Measurements from ENCODE around the gene CRYBG3. TPM values are rescaled to one million over a fixed set of nuclear protein-coding genes. Genes with fewer than 3 reads are reported as not detected.

Gene CRYBG3
- total and polyA plus RNA-seq, 2 donors from 2014 or later, result 3.1 to 20.7 TPM

DNA sequence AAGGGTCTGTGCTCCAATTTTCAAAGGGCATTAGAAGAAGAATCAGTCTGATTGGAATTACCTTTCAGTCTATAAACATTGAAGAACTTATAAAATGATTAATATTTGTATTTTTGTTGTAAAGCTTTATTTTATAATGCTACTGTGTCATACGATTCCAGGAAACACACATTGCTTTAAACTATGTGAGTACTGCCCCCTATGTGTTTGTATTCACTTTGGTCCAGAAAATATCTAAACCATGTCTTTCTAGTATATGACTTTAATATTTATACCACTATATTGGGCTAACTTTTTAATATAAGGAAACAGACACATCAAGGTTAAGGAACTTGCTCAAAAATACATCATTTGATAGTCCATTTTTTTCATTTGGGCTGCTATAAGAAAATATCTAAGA lies 153.7 kb downstream of the CRYBG3 start:
- intact Hi-C loops (cut with DNase I), result no loop called here
- FAIRE-seq, result no peak

DNA sequence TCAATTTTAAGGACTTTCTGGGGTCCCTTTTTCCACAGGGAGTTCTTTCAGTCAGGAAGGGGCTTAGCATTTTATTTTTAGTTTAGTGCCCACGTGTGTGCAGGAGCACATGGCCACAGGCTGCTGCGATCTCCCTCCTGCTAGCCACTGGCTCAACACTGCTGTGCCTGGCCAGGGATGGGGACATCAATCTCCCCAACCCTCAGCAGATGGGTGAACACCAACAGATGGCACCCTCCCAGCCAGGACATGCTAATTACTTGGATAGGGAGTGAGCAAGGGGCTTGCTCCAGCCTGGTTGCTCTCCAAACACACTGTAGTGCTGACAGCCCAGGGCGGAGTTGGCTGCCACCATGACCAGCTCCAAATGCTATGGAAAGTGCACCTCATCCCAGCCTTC lies 157.8 kb downstream of the CRYBG3 start:
- FAIRE-seq, result no peak
- TF ChIP-seq, protein P1, sequence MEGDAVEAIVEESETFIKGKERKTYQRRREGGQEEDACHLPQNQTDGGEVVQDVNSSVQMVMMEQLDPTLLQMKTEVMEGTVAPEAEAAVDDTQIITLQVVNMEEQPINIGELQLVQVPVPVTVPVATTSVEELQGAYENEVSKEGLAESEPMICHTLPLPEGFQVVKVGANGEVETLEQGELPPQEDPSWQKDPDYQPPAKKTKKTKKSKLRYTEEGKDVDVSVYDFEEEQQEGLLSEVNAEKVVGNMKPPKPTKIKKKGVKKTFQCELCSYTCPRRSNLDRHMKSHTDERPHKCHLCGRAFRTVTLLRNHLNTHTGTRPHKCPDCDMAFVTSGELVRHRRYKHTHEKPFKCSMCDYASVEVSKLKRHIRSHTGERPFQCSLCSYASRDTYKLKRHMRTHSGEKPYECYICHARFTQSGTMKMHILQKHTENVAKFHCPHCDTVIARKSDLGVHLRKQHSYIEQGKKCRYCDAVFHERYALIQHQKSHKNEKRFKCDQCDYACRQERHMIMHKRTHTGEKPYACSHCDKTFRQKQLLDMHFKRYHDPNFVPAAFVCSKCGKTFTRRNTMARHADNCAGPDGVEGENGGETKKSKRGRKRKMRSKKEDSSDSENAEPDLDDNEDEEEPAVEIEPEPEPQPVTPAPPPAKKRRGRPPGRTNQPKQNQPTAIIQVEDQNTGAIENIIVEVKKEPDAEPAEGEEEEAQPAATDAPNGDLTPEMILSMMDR (IDR thresholded peaks at IDR 0.05; ENCODE audit: borderline replicate concordance, extremely low read depth, insufficient read depth), result no peak

More for the DNA sequence above, 153.7 kb downstream of the CRYBG3 start:
- no peak for DNase-seq
- Histone ChIP-seq H3K27me3 (ENCODE audit: control insufficient read depth, insufficient read depth, low read length) (no peaks in the 10 kb centered on the region), H3K4me3 (ENCODE audit: low read length in 3 of 3) (no peak overlapping the region), H3K9ac (ENCODE audit: low read length in 3 of 3) (no peak overlapping the region), H3K36me3 (ENCODE audit: control insufficient read depth in 2 of 3, insufficient read depth in 3 of 3, low read length in 3 of 3) (no peaks in the 10 kb centered on the region), H3K27ac (ENCODE audit: low read depth in 2 of 2, low read length in 2 of 2) (no peak overlapping the region), H3K4me1 (ENCODE audit: control insufficient read depth in 2 of 3, insufficient read depth in 2 of 3, low read depth in 1 of 3, low read length in 3 of 3) (peaks cover 4 to 9% (median 8%) of the 10 kb centered on the region in 3 donors), H3K9me3 (ENCODE audit: control insufficient read depth in 2 of 3, insufficient read depth in 1 of 3, low read length in 3 of 3) (no peaks in the 10 kb centered on the region)
- TF ChIP-seq, protein P1 (IDR thresholded peaks at IDR 0.05; ENCODE audit: borderline replicate concordance, extremely low read depth, insufficient read depth), result no peak

DNA sequence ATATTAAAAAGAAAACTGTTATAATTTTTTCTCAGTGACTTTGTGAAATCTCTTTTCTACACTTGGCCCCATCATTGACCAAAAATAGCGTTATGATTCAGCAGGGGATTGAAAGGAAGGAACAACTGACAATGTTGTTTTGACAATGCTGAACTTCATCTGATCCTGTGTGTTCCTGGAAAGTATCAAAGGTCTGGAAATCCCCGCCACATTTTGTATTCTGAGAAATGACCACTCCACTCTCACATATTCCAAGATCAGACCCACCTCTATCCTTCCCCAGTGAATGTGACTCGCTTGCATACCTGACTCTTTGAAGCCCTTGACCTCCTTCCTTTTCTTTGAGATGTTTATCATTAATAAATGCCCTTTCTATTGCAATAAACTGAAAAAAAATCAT lies 160.1 kb downstream of the CRYBG3 start:
- Histone ChIP-seq H3K27ac (ENCODE audit: low read depth in 2 of 2, low read length in 2 of 2) (no peak overlapping the region), H3K9ac (ENCODE audit: low read length in 3 of 3) (no peak overlapping the region), H3K4me1 (ENCODE audit: control insufficient read depth in 2 of 3, insufficient read depth in 2 of 3, low read depth in 1 of 3, low read length in 3 of 3) (peaks cover 0 to 8% (median 4%) of the 10 kb centered on the region in 3 donors), H3K4me3 (ENCODE audit: low read length in 3 of 3) (no peak overlapping the region), H3K9me3 (ENCODE audit: control insufficient read depth in 2 of 3, insufficient read depth in 1 of 3, low read length in 3 of 3) (no peaks in the 10 kb centered on the region), H3K27me3 (ENCODE audit: control insufficient read depth, insufficient read depth, low read length) (no peaks in the 10 kb centered on the region), H3K36me3 (ENCODE audit: control insufficient read depth in 2 of 3, insufficient read depth in 3 of 3, low read length in 3 of 3) (no peaks in the 10 kb centered on the region)
- no peak for DNase-seq
- no peak for FAIRE-seq
- intact Hi-C loops (cut with DNase I), result no loop called here
- TF ChIP-seq, protein P1 (IDR thresholded peaks at IDR 0.05; ENCODE audit: borderline replicate concordance, extremely low read depth, insufficient read depth), result no peak

More for the DNA sequence above, 157.8 kb downstream of the CRYBG3 start:
- peaks cover 0 to 8% (median 4%) of the 10 kb centered on the region in 3 donors for H3K4me1 ChIP-seq (ENCODE audit: control insufficient read depth in 2 of 3, insufficient read depth in 2 of 3, low read depth in 1 of 3, low read length in 3 of 3)
- no peak overlapping the region for H3K27ac ChIP-seq (ENCODE audit: low read depth in 2 of 2, low read length in 2 of 2)
- no peaks in the 10 kb centered on the region for H3K27me3 ChIP-seq (ENCODE audit: control insufficient read depth, insufficient read depth, low read length)
- H3K4me3 ChIP-seq (ENCODE audit: low read length in 3 of 3), result no peak overlapping the region
- H3K9me3 ChIP-seq (ENCODE audit: control insufficient read depth in 2 of 3, insufficient read depth in 1 of 3, low read length in 3 of 3), result no peaks in the 10 kb centered on the region
- H3K36me3 ChIP-seq (ENCODE audit: control insufficient read depth in 2 of 3, insufficient read depth in 3 of 3, low read length in 3 of 3), result no peaks in the 10 kb centered on the region
- intact Hi-C loops (cut with DNase I), result no loop called here
- DNase-seq, result no peak
- no peak overlapping the region for H3K9ac ChIP-seq (ENCODE audit: low read length in 3 of 3)

DNA sequence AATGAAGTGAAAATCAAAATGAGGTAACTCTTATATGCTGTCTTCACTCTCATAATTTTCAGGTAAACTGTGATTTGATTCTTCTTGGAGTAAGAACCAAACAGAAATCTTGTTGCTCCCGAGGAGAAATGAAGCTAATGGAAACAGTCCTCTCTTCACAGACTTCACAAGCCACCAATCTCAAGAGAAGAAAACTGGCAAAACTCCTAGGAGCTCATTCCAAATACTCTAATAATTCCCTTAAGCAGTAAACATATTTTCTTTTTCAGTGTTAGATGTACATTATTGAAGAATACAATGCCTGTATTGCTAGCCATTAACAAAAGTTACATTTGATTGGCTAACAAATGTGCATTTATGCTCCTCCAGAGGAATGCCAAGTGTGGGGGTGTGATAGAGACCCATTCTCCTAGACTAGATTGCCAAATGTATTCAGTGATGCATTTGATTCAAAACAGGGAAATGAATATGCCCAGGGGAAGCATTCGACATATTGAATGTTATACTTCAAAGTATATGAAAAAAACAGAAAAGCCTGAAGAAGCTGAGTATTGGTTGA lies 162.2 kb downstream of the CRYBG3 start:
- H3K36me3 ChIP-seq (ENCODE audit: control insufficient read depth in 2 of 3, insufficient read depth in 3 of 3, low read length in 3 of 3), result no peaks in the 10 kb centered on the region
- no peaks in the 10 kb centered on the region for H3K9me3 ChIP-seq (ENCODE audit: control insufficient read depth in 2 of 3, insufficient read depth in 1 of 3, low read length in 3 of 3)
- no peak overlapping the region for H3K9ac ChIP-seq (ENCODE audit: low read length in 3 of 3)
- intact Hi-C loops (cut with DNase I), result no loop called here
- H3K4me1 ChIP-seq (ENCODE audit: control insufficient read depth in 2 of 3, insufficient read depth in 2 of 3, low read depth in 1 of 3, low read length in 3 of 3), result peaks cover 0 to 8% (median 1%) of the 10 kb centered on the region in 3 donors
- TF ChIP-seq, protein P1 (IDR thresholded peaks at IDR 0.05; ENCODE audit: borderline replicate concordance, extremely low read depth, insufficient read depth), result no peak
- no peak overlapping the region for H3K27ac ChIP-seq (ENCODE audit: low read depth in 2 of 2, low read length in 2 of 2)
- no peaks in the 10 kb centered on the region for H3K27me3 ChIP-seq (ENCODE audit: control insufficient read depth, insufficient read depth, low read length)
- no peak overlapping the region for H3K4me3 ChIP-seq (ENCODE audit: low read length in 3 of 3)
- DNase-seq (no peak), FAIRE-seq (no peak)

Data from kidney (tissue), 14 donors.